PFSK-1 (cell line): ENCODE results near the gene ATP2B2.

ENCODE experiments used
- FOXP2 ChIP-seq: optimal IDR thresholded peaks from 2 replicates; pipeline ENCODE3; 2011; ENCODE audit warnings: borderline replicate concordance, control low read depth, inconsistent platforms; ENCODE audit not compliant: insufficient read depth; ENCODE audit errors: extremely low read length, extremely low read depth
- POLR2AphosphoS5 ChIP-seq: IDR thresholded peaks from 2 replicates; pipeline ENCODE4 v1.6.1; 2012; ENCODE audit warnings: low read depth, mild to moderate bottlenecking, control low read depth, low read length, moderate library complexity
- REST ChIP-seq, 2 experiments: IDR thresholded peaks; 2 replicates each; pipeline versions ENCODE4 v1.6.1 to v1.8.0; 2011 to 2012; ENCODE audit warnings: low read depth in 2 of 2, low read length in 2 of 2, control low read depth in 1 of 2, inconsistent platforms in 1 of 2, mild to moderate bottlenecking in 1 of 2, moderate library complexity in 1 of 2; ENCODE audit not compliant: insufficient read depth in 1 of 2
- SIN3A ChIP-seq: IDR thresholded peaks from 2 replicates; pipeline ENCODE4 v1.6.1; 2012; ENCODE audit warnings: mild to moderate bottlenecking, low read length, moderate library complexity, borderline replicate concordance; ENCODE audit not compliant: insufficient read depth
- TAF1 ChIP-seq: IDR thresholded peaks from 2 replicates; pipeline ENCODE4 v1.6.1; 2012; ENCODE audit warnings: low read length, control low read depth, borderline replicate concordance; ENCODE audit not compliant: insufficient read depth

- no peak for TF ChIP-seq REST (IDR thresholded peaks at IDR 0.05; ENCODE audit: insufficient read depth in 1 of 2, low read depth in 2 of 2, low read length in 2 of 2)
- TF ChIP-seq POLR2AphosphoS5: no peak
- TF ChIP-seq TAF1: no peak
- TF ChIP-seq SIN3A: no peak
- no peak for TF ChIP-seq FOXP2
Measured at GRCh38 chr3:10374311-10374710, 131.1 kb downstream of the ATP2B2 start.
